ENCODE data around the gene COX15.

The COX15 gene

GRCh38 chr10:99731306-99732032, 458 bp downstream of the COX15 start:
- Histone ChIP-seq H3K9me3 (ENCODE audit: insufficient read depth, low read depth, low read length) (no peaks in the 10 kb centered on the region), H3F3A (ENCODE audit: low read depth) (no peaks in the 10 kb centered on the region), H3K9ac (ENCODE audit: low read depth, low read length, poor library complexity, severe bottlenecking) (peak overlapping the region; percentile 94), H4K20me1 (ENCODE audit: insufficient read depth, low read length, poor library complexity, severe bottlenecking) (peaks cover 6% of the 10 kb centered on the region), H3K27me3 (ENCODE audit: insufficient read depth, low read length, poor library complexity, severe bottlenecking) (no peaks in the 10 kb centered on the region), H3K4me1 (ENCODE audit: insufficient read depth, low read length, poor library complexity, severe bottlenecking) (peaks cover 20% of the 10 kb centered on the region), H2AFZ (ENCODE audit: low read length) (peak overlapping the region; percentile 90), H3K79me2 (ENCODE audit: insufficient read depth, low read length) (peaks cover 35% of the 10 kb centered on the region), H3K4me2 (ENCODE audit: low read depth, low read length, poor library complexity, severe bottlenecking) (peak overlapping the region; percentile 87), H3K36me3 (ENCODE audit: insufficient read depth, low read length) (peaks cover 7% of the 10 kb centered on the region; the same call in 1 of the 2 replicates), H3K9me2 (replicated peaks; ENCODE audit: low read depth, low read length) (no peaks in the 10 kb centered on the region), H3K4me3 (ENCODE audit: low read length, poor library complexity, severe bottlenecking) (peak overlapping the region; percentile 97)
- no peak for TF ChIP-seq EZH2phosphoT487 (IDR thresholded peaks at IDR 0.05; ENCODE audit: borderline replicate concordance)
- TF ChIP-seq, protein P1, sequence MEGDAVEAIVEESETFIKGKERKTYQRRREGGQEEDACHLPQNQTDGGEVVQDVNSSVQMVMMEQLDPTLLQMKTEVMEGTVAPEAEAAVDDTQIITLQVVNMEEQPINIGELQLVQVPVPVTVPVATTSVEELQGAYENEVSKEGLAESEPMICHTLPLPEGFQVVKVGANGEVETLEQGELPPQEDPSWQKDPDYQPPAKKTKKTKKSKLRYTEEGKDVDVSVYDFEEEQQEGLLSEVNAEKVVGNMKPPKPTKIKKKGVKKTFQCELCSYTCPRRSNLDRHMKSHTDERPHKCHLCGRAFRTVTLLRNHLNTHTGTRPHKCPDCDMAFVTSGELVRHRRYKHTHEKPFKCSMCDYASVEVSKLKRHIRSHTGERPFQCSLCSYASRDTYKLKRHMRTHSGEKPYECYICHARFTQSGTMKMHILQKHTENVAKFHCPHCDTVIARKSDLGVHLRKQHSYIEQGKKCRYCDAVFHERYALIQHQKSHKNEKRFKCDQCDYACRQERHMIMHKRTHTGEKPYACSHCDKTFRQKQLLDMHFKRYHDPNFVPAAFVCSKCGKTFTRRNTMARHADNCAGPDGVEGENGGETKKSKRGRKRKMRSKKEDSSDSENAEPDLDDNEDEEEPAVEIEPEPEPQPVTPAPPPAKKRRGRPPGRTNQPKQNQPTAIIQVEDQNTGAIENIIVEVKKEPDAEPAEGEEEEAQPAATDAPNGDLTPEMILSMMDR (conservative IDR thresholded peaks at IDR 0.05; ENCODE audit: low read length): no peak

- no peak overlapping the region for H3K4me2 ChIP-seq (ENCODE audit: low read depth, low read length, poor library complexity, severe bottlenecking)
- no peak overlapping the region for H3K4me3 ChIP-seq (ENCODE audit: low read length, poor library complexity, severe bottlenecking)
- no peak overlapping the region for H3K9ac ChIP-seq (ENCODE audit: low read depth, low read length, poor library complexity, severe bottlenecking)
- no peaks in the 10 kb centered on the region for H3F3A ChIP-seq (ENCODE audit: low read depth)
- H3K79me2 ChIP-seq (ENCODE audit: insufficient read depth, low read length): peaks cover 35% of the 10 kb centered on the region
- peaks cover 7% of the 10 kb centered on the region; the same call in 1 of the 2 replicates for H3K36me3 ChIP-seq (ENCODE audit: insufficient read depth, low read length)
- no peaks in the 10 kb centered on the region for H3K9me3 ChIP-seq (ENCODE audit: insufficient read depth, low read depth, low read length)
- TF ChIP-seq, protein P1 (conservative IDR thresholded peaks at IDR 0.05; ENCODE audit: low read length): no peak
- TF ChIP-seq EZH2phosphoT487 (IDR thresholded peaks at IDR 0.05; ENCODE audit: borderline replicate concordance): no peak
- peaks cover 6% of the 10 kb centered on the region for H4K20me1 ChIP-seq (ENCODE audit: insufficient read depth, low read length, poor library complexity, severe bottlenecking)
- no peaks in the 10 kb centered on the region for H3K9me2 ChIP-seq (replicated peaks; ENCODE audit: low read depth, low read length)
- no peaks in the 10 kb centered on the region for H3K27me3 ChIP-seq (ENCODE audit: insufficient read depth, low read length, poor library complexity, severe bottlenecking)
- H2AFZ ChIP-seq (ENCODE audit: low read length): no peak overlapping the region
- H3K4me1 ChIP-seq (ENCODE audit: insufficient read depth, low read length, poor library complexity, severe bottlenecking): peaks cover 20% of the 10 kb centered on the region
These were observed 1.9 kb downstream of the COX15 start for GRCh38 chr10:99730026-99730425.

DNA sequence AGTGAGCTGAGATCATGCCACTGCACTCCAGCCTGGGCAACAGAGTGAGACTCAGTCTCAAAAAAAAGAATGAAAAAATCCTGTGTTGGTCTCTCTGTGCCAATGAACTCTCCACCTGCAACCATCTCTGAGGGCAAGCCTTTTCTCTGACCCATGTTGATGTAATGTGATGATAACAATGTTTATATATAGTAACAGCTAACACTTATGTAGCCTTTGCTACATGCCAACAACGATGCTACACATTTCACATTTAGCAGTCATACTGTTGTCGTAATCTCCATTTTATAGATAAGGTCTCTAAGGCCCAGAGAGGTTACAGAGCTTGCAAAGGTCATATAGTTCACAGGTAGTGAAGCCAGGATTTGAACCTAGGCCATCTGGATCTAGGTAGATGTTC, 11.5 kb downstream of the COX15 start:
- Histone ChIP-seq H3F3A (ENCODE audit: low read depth) (no peaks in the 10 kb centered on the region), H3K4me3 (ENCODE audit: low read length, poor library complexity, severe bottlenecking) (no peak overlapping the region), H3K27me3 (ENCODE audit: insufficient read depth, low read length, poor library complexity, severe bottlenecking) (no peaks in the 10 kb centered on the region), H2AFZ (ENCODE audit: low read length) (no peak overlapping the region), H3K79me2 (ENCODE audit: insufficient read depth, low read length) (no peaks in the 10 kb centered on the region), H3K4me2 (ENCODE audit: low read depth, low read length, poor library complexity, severe bottlenecking) (no peak overlapping the region), H3K9me3 (ENCODE audit: insufficient read depth, low read depth, low read length) (no peaks in the 10 kb centered on the region), H3K4me1 (ENCODE audit: insufficient read depth, low read length, poor library complexity, severe bottlenecking) (no peaks in the 10 kb centered on the region), H3K9me2 (replicated peaks; ENCODE audit: low read depth, low read length) (no peaks in the 10 kb centered on the region), H3K36me3 (ENCODE audit: insufficient read depth, low read length) (peaks cover 46% of the 10 kb centered on the region; the same call in 1 of the 2 replicates), H3K9ac (ENCODE audit: low read depth, low read length, poor library complexity, severe bottlenecking) (no peak overlapping the region), H4K20me1 (ENCODE audit: insufficient read depth, low read length, poor library complexity, severe bottlenecking) (no peaks in the 10 kb centered on the region)
- no peak for TF ChIP-seq EZH2phosphoT487 (IDR thresholded peaks at IDR 0.05; ENCODE audit: borderline replicate concordance)
- TF ChIP-seq, protein P1 (conservative IDR thresholded peaks at IDR 0.05; ENCODE audit: low read length): no peak
